HepG2 (cell line): ENCODE results near the gene FASTKD3. TPM values are rescaled to one million over a fixed set of nuclear protein-coding genes. Genes with fewer than 3 reads are reported as not detected.

ENCODE experiments used
- CCDC6 ChIP-seq: sonication (generic); formaldehyde crosslinking; IDR thresholded peaks from 2 replicates; pipeline ENCODE4 v1.8.1; 2022; ENCODE audit warnings: mild to moderate bottlenecking, missing genetic modification reagents, moderate library complexity
- EEA1 ChIP-seq: sonication (generic); formaldehyde crosslinking; IDR thresholded peaks from 2 replicates; pipeline ENCODE4 v1.5.1; 2020; ENCODE audit warnings: mild to moderate bottlenecking, missing genetic modification reagents, borderline replicate concordance
- IRF2 ChIP-seq: IDR thresholded peaks from 2 replicates; pipeline ENCODE4 v1.6.1; 2018; ENCODE audit warnings: missing genetic modification reagents, missing compliant biosample characterization
- JUND ChIP-seq: sonication (generic); formaldehyde crosslinking; IDR thresholded peaks from 2 replicates; pipeline ENCODE4 v1.8.0; 2022; ENCODE audit warnings: mild to moderate bottlenecking, missing genetic modification reagents
- MAFF ChIP-seq: IDR thresholded peaks from 2 replicates; pipeline ENCODE4 v1.6.1; 2011; ENCODE audit warnings: low read depth, low read length, improper control_type of control experiment
- PRPF4 ChIP-seq: fragments of 200-400 bp; formaldehyde crosslinking; IDR thresholded peaks from 2 replicates; pipeline ENCODE4 v1.6.1; 2016; ENCODE audit warnings: low read length, low read depth; ENCODE audit not compliant: poor library complexity, severe bottlenecking
- RARG ChIP-seq: sonication (generic); formaldehyde crosslinking; IDR thresholded peaks from 2 replicates; pipeline ENCODE4 v1.4.0; 2020; ENCODE audit warnings: low read depth, mild to moderate bottlenecking, missing genetic modification reagents
- RBFOX2 ChIP-seq: fragments of 200-400 bp; formaldehyde crosslinking; IDR thresholded peaks from 2 replicates; pipeline ENCODE4 v1.6.1; 2017; ENCODE audit warnings: low read depth, mild to moderate bottlenecking, low read length
- RFXAP ChIP-seq: sonication (generic); formaldehyde crosslinking; IDR thresholded peaks from 2 replicates; pipeline ENCODE4 v1.4.0; 2020; ENCODE audit warnings: missing genetic modification reagents, borderline replicate concordance
- ZBTB20 ChIP-seq: sonication (generic); formaldehyde crosslinking; IDR thresholded peaks from 2 replicates; pipeline ENCODE4 v1.8.1; 2023; ENCODE audit warnings: missing genetic modification reagents, low read depth, mild to moderate bottlenecking, borderline replicate concordance
- ZFAT ChIP-seq: sonication (generic); formaldehyde crosslinking; conservative IDR thresholded peaks from 2 replicates; pipeline ENCODE4 v1.8.1; 2023; ENCODE audit warnings: missing genetic modification reagents, inconsistent platforms
- ZFY ChIP-seq: sonication (generic); formaldehyde crosslinking; IDR thresholded peaks from 2 replicates; pipeline ENCODE4 v1.4.0; 2020; ENCODE audit warnings: missing genetic modification reagents
- ZNF264 ChIP-seq: sonication (generic); formaldehyde crosslinking; IDR thresholded peaks from 2 replicates; pipeline ENCODE4 v1.4.0; 2020; ENCODE audit warnings: missing genetic modification reagents
- ZNF552 ChIP-seq: sonication (generic); formaldehyde crosslinking; IDR thresholded peaks from 2 replicates; pipeline ENCODE4 v1.9.0; 2022; ENCODE audit warnings: missing genetic modification reagents, mild to moderate bottlenecking, borderline replicate concordance
- ZNF563 ChIP-seq: sonication (generic); formaldehyde crosslinking; IDR thresholded peaks from 2 replicates; pipeline ENCODE4 v1.8.0; 2022; ENCODE audit warnings: mild to moderate bottlenecking, moderate library complexity, missing genetic modification reagents
- ZNF672 ChIP-seq: sonication (generic); formaldehyde crosslinking; IDR thresholded peaks from 2 replicates; pipeline ENCODE4 v1.8.1; 2022; ENCODE audit warnings: missing genetic modification reagents
- ZNF713 ChIP-seq: sonication (generic); formaldehyde crosslinking; IDR thresholded peaks from 2 replicates; pipeline ENCODE4 v1.4.0; 2020; ENCODE audit warnings: mild to moderate bottlenecking, missing genetic modification reagents
- ZNF737 ChIP-seq: sonication (generic); formaldehyde crosslinking; IDR thresholded peaks from 2 replicates; pipeline ENCODE4 v1.5.0; 2020; ENCODE audit warnings: missing genetic modification reagents, mild to moderate bottlenecking, borderline replicate concordance
- ZNF766 ChIP-seq: sonication (generic); formaldehyde crosslinking; IDR thresholded peaks from 2 replicates; pipeline ENCODE4 v1.5.0; 2020; ENCODE audit warnings: missing genetic modification reagents, borderline replicate concordance
- polyA plus RNA-seq, 8 experiments: library from polyadenylated mRNA; depleted of rRNA in 3 of 8; stranded (reverse) in 7 of 8; unstranded in 1 of 8; fragments of >200 nt; fragmentation: Illumina TruSeq in 4 of 8; extraction: Trizol in 4 of 8; gene quantifications; 2 replicates each; pipeline versions ENCODE4 v1.2.1 to v1.2.3, GENCODE V29; 2011 to 2016; ENCODE audit warnings: low read depth in 4 of 8, missing spikeins in 1 of 8, mixed read lengths in 1 of 8; ENCODE audit not compliant: insufficient read depth in 1 of 8
- total RNA-seq, 5 experiments: library from RNA; depleted of rRNA; stranded (reverse); fragments of >200 nt; fragmentation: Illumina TruSeq; extraction: Trizol; gene quantifications; 2 replicates each; pipeline ENCODE4 v1.2.3, GENCODE V29; 2016; ENCODE audit warnings: low read depth in 1 of 5
- TF ChIP-seq, protein P1 (sequence below): sonication (generic); formaldehyde crosslinking; IDR thresholded peaks from 2 replicates; pipeline ENCODE4 v1.9.0; 2022; ENCODE audit warnings: missing genetic modification reagents, mild to moderate bottlenecking, borderline replicate concordance
- TF ChIP-seq, protein P2 (sequence below): sonication (generic); formaldehyde crosslinking; IDR thresholded peaks from 2 replicates; pipeline ENCODE4 v1.5.0; 2020; ENCODE audit warnings: mild to moderate bottlenecking, missing genetic modification reagents
- TF ChIP-seq, protein P3 (sequence below): IDR thresholded peaks from 2 replicates; pipeline ENCODE4 v1.6.1; 2018; ENCODE audit warnings: missing genetic modification reagents
- TF ChIP-seq, protein P4 (sequence below): sonication (generic); formaldehyde crosslinking; IDR thresholded peaks from 2 replicates; pipeline ENCODE4 v1.4.0; 2020; ENCODE audit warnings: mild to moderate bottlenecking, missing genetic modification reagents

The FASTKD3 gene
- total and polyA plus RNA-seq, 2 of the 13 experiments (the other 11 are each of a cell fraction or from before 2014, with no cell fraction given) = 6.9 to 17.8 TPM

DNA sequence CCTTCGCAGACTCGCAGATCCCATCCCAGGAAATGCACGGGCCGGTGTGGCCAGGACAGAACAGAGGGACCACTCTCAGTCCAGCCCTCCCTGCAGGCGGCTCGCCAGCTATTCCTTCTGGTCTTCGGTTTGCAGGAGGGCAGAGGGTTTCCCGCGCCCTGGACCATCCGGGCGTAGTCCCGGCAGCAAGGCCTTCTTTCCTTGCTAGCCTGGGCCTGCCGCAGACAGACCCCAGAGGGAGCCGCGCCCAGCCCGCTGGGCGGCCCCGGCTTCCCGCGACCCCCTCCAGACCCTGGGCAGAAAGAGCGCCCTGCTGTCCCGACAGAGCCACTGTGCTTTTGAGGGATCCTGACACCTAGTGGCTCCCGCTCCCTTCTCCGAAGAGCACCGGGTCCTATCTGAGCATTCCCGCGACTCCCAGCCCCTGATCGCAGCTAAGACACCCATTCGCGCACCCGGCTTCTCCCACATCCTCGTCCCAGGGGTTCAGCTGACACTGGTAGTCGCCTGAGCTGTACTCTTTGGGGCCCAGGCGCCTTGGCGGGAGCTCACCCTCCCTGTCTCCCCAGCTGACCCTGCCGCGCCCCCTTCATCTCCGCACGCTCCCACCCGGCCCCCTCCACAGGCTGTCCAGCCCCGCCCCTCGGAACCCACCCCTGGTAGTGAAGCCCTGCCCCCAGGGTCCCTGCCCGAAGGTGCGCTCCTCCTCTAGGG, 19.0 kb downstream of the FASTKD3 start (continued):
- TF ChIP-seq RBFOX2 = no peak
- no peak for TF ChIP-seq ZNF264 (CRISPR knock-in tag)
- TF ChIP-seq, protein P1, sequence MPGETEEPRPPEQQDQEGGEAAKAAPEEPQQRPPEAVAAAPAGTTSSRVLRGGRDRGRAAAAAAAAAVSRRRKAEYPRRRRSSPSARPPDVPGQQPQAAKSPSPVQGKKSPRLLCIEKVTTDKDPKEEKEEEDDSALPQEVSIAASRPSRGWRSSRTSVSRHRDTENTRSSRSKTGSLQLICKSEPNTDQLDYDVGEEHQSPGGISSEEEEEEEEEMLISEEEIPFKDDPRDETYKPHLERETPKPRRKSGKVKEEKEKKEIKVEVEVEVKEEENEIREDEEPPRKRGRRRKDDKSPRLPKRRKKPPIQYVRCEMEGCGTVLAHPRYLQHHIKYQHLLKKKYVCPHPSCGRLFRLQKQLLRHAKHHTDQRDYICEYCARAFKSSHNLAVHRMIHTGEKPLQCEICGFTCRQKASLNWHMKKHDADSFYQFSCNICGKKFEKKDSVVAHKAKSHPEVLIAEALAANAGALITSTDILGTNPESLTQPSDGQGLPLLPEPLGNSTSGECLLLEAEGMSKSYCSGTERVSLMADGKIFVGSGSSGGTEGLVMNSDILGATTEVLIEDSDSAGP = peak; percentile 39; the same call in 1 of the 2 replicates
- no peak for TF ChIP-seq ZNF713 (CRISPR knock-in tag)
- no peak for TF ChIP-seq ZNF766 (CRISPR knock-in tag)
- TF ChIP-seq EEA1 = no peak
- TF ChIP-seq, protein P2, sequence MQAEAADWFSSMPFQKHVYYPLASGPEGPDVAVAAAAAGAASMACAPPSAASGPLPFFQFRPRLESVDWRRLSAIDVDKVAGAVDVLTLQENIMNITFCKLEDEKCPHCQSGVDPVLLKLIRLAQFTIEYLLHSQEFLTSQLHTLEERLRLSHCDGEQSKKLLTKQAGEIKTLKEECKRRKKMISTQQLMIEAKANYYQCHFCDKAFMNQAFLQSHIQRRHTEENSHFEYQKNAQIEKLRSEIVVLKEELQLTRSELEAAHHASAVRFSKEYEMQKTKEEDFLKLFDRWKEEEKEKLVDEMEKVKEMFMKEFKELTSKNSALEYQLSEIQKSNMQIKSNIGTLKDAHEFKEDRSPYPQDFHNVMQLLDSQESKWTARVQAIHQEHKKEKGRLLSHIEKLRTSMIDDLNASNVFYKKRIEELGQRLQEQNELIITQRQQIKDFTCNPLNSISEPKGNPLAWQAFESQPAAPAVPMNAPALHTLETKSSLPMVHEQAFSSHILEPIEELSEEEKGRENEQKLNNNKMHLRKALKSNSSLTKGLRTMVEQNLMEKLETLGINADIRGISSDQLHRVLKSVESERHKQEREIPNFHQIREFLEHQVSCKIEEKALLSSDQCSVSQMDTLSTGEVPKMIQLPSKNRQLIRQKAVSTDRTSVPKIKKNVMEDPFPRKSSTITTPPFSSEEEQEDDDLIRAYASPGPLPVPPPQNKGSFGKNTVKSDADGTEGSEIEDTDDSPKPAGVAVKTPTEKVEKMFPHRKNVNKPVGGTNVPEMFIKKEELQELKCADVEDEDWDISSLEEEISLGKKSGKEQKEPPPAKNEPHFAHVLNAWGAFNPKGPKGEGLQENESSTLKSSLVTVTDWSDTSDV (CRISPR knock-in tag) = no peak
- TF ChIP-seq ZFAT (CRISPR knock-in tag) = no peak
- TF ChIP-seq MAFF = no peak
- TF ChIP-seq RFXAP (CRISPR knock-in tag) = no peak
- no peak for TF ChIP-seq RARG (CRISPR knock-in tag)
- no peak for TF ChIP-seq ZNF737
- TF ChIP-seq ZNF563 = no peak
- 0 out of 2 replicates have a peak, but pooled peaks have one; percentile 14 for TF ChIP-seq ZFY (CRISPR knock-in tag)
- TF ChIP-seq, protein P3, sequence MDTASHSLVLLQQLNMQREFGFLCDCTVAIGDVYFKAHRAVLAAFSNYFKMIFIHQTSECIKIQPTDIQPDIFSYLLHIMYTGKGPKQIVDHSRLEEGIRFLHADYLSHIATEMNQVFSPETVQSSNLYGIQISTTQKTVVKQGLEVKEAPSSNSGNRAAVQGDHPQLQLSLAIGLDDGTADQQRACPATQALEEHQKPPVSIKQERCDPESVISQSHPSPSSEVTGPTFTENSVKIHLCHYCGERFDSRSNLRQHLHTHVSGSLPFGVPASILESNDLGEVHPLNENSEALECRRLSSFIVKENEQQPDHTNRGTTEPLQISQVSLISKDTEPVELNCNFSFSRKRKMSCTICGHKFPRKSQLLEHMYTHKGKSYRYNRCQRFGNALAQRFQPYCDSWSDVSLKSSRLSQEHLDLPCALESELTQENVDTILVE = no peak
- no peak for TF ChIP-seq PRPF4
- TF ChIP-seq IRF2 = no peak
- no peak for TF ChIP-seq ZNF672
- TF ChIP-seq, protein P4, sequence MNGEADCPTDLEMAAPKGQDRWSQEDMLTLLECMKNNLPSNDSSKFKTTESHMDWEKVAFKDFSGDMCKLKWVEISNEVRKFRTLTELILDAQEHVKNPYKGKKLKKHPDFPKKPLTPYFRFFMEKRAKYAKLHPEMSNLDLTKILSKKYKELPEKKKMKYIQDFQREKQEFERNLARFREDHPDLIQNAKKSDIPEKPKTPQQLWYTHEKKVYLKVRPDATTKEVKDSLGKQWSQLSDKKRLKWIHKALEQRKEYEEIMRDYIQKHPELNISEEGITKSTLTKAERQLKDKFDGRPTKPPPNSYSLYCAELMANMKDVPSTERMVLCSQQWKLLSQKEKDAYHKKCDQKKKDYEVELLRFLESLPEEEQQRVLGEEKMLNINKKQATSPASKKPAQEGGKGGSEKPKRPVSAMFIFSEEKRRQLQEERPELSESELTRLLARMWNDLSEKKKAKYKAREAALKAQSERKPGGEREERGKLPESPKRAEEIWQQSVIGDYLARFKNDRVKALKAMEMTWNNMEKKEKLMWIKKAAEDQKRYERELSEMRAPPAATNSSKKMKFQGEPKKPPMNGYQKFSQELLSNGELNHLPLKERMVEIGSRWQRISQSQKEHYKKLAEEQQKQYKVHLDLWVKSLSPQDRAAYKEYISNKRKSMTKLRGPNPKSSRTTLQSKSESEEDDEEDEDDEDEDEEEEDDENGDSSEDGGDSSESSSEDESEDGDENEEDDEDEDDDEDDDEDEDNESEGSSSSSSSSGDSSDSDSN = peak; percentile 34; the same call in 1 of the 2 replicates
- no peak for TF ChIP-seq ZBTB20 (CRISPR knock-in tag)
- no peak for TF ChIP-seq CCDC6 (CRISPR knock-in tag)
- no peak for TF ChIP-seq ZNF552 (CRISPR knock-in tag)
- no peak for TF ChIP-seq JUND
